SK-N-SH (cell line): ENCODE data around the gene IPCEF1.

Source experiments
- ELF1 ChIP-seq: IDR thresholded peaks from 2 replicates; pipeline ENCODE4 v1.4.0; 2012
- GABPA ChIP-seq: IDR thresholded peaks from 2 replicates; pipeline ENCODE4 v1.4.0; 2012; ENCODE audit warnings: low read depth, mild to moderate bottlenecking
- GATA2 ChIP-seq: sonication (generic); formaldehyde crosslinking; IDR thresholded peaks from 2 replicates; pipeline ENCODE4 v1.5.0; 2020; ENCODE audit warnings: mild to moderate bottlenecking, missing genetic modification reagents
- JUND ChIP-seq: IDR thresholded peaks from 2 replicates; pipeline ENCODE4 v1.4.0; 2012
- NFIC ChIP-seq: IDR thresholded peaks from 2 replicates; pipeline ENCODE4 v1.4.0; 2012; ENCODE audit warnings: borderline replicate concordance
- PBX3 ChIP-seq: IDR thresholded peaks from 2 replicates; pipeline ENCODE4; 2012
- POLR2AphosphoS5 ChIP-seq: IDR thresholded peaks from 2 replicates; pipeline ENCODE4 v1.6.1; 2012; ENCODE audit warnings: low read depth, low read length
- RAD21 ChIP-seq: IDR thresholded peaks from 2 replicates; pipeline ENCODE4 v1.6.1; 2012; ENCODE audit warnings: mild to moderate bottlenecking, low read length
- SMC3 ChIP-seq: IDR thresholded peaks from 2 replicates; pipeline ENCODE4 v1.6.1; 2012; ENCODE audit warnings: low read depth, low read length, improper control_type of control experiment
- TAF1 ChIP-seq: IDR thresholded peaks from 2 replicates; pipeline ENCODE4 v1.6.1; 2012; ENCODE audit warnings: low read depth, mild to moderate bottlenecking, low read length, moderate library complexity, borderline replicate concordance
- YY1 ChIP-seq: IDR thresholded peaks from 2 replicates; pipeline ENCODE4 v1.4.0; 2012; ENCODE audit warnings: low read depth, mild to moderate bottlenecking
- TF ChIP-seq, protein P1 (sequence below): fragments of 200-600 bp; sonication (generic); IDR thresholded peaks from 2 replicates; pipeline ENCODE4 v1.6.1; 2017; ENCODE audit warnings: antibody characterized with exemption, mild to moderate bottlenecking, moderate library complexity

GRCh38 chr6:154157706-154158105 is 198.9 kb downstream of the IPCEF1 start:
- TF ChIP-seq, protein P1, sequence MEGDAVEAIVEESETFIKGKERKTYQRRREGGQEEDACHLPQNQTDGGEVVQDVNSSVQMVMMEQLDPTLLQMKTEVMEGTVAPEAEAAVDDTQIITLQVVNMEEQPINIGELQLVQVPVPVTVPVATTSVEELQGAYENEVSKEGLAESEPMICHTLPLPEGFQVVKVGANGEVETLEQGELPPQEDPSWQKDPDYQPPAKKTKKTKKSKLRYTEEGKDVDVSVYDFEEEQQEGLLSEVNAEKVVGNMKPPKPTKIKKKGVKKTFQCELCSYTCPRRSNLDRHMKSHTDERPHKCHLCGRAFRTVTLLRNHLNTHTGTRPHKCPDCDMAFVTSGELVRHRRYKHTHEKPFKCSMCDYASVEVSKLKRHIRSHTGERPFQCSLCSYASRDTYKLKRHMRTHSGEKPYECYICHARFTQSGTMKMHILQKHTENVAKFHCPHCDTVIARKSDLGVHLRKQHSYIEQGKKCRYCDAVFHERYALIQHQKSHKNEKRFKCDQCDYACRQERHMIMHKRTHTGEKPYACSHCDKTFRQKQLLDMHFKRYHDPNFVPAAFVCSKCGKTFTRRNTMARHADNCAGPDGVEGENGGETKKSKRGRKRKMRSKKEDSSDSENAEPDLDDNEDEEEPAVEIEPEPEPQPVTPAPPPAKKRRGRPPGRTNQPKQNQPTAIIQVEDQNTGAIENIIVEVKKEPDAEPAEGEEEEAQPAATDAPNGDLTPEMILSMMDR = no peak
- TF ChIP-seq YY1 (no peak), GABPA (no peak), POLR2AphosphoS5 (no peak), ELF1 (no peak), TAF1 (no peak), PBX3 (no peak), GATA2 (CRISPR knock-in tag) (no peak), SMC3 (no peak), RAD21 (no peak), NFIC (no peak), JUND (no peak)
